DMS 273 (cell line): Measurements from ENCODE around the gene DYNLT2B.
"Not testable (repeated sequence)": the region's sequence is repeated elsewhere in the genome, so short reads cannot be mapped to it uniquely, and the experiment has no call there.

Experiments
- DNase-seq: peaks from one replicate; lab custom pipeline; 2025; ENCODE audit not compliant: unreplicated experiment; lab: John Stamatoyannopoulos, UW

The DYNLT2B gene

DNA sequence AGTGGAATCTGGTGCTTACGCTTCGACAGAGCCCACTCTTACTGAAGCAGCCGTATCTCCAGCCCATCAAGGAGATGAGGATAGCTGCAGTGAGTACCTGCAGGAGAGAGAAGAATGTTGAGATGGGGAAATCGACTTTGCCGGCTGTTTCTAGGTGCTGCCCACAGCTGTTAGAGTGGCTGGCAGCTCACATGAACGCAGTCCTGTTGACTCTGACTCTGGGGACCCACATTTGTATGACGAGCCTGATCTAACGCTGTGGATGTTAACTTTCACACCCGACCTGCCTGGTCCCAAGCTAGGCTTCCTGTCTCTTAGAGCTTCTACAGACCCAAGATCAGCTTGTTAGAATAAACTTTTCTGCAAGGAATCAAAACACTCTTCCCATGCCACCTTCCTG lies 8.9 kb upstream of the DYNLT2B start:
- no peak for DNase-seq

DNA sequence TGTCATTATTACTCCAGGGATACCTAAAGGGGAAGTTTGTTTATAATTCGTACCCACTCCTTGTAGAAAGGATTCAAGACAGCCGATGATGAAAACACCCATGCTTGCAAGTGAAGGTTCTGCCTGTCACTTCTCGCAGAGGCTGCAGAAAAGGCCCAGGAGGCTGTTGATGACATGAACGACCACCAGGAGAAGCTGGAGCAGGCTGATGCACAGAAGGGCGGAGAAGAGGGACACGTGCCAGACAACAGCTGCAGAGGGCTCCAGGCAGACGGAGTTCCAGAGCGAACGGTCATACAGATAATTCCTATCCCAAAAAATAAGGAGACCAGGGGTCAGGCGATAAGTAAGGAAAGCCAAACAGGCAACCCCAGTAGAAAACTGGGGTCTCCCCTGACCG lies 5.7 kb upstream of the DYNLT2B start:
- DNase-seq, result peak; percentile 96

DNA sequence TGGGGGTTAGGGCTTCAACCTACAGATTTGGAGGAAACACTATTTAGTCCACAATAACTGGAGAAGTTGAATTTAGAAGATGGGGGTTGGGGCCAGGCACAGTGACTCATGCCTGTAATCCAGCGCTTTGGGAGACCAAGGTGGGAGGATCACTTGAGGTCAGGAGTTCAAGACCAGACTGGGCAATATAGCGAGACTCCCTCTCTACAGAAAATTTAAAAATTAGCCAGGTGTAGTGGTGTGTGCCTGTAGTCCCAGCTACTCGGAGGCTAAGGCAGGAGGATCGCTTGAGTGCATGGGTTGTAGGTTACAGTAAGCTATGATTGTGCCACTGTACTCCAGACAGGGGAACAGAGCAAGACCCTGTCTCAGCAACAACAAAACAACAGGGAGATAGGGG lies 5.0 kb upstream of the DYNLT2B start:
- no peak for DNase-seq

DNA sequence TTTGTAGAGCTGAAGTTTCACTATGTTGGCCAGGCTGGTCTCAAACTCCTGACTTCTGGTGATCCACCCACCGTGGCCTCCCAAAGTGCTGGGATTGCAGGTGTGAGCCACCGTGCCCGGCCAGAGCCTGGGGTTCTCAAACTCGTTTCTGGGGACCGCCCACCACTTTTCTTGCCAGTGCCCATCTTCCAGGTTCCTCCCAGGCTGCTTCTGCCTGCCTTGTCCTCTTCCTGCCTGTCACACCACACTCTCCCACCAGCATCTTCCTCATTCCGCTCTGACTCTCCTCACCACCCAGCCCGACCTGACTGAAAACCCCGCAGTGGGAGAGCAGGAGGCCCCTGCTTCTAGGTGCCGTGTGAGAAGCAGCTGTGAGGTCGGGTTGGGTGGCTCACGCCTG lies 3.1 kb upstream of the DYNLT2B start:
- DNase-seq, result no peak

DNA sequence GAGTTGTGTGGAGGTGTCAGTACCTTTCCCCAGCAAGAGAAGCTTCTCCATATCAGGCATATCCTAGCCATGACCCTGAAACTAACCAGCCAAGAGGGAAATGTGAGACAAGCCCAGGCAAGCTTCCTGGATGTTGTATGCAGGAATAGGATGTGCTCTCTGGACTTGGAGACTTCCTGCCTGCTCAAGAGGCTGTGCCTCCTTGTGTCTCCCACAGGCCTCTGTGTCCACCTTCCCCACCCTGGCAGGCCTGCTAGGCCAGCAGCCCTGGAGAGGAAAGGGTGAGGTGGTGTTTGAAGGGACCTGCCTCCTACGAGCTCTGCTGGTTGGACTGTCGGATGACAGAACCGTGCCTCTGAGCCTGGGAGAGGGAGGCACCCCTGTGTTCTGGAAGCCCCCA lies 2.1 kb upstream of the DYNLT2B start:
- peak; percentile 57 for DNase-seq

DNA sequence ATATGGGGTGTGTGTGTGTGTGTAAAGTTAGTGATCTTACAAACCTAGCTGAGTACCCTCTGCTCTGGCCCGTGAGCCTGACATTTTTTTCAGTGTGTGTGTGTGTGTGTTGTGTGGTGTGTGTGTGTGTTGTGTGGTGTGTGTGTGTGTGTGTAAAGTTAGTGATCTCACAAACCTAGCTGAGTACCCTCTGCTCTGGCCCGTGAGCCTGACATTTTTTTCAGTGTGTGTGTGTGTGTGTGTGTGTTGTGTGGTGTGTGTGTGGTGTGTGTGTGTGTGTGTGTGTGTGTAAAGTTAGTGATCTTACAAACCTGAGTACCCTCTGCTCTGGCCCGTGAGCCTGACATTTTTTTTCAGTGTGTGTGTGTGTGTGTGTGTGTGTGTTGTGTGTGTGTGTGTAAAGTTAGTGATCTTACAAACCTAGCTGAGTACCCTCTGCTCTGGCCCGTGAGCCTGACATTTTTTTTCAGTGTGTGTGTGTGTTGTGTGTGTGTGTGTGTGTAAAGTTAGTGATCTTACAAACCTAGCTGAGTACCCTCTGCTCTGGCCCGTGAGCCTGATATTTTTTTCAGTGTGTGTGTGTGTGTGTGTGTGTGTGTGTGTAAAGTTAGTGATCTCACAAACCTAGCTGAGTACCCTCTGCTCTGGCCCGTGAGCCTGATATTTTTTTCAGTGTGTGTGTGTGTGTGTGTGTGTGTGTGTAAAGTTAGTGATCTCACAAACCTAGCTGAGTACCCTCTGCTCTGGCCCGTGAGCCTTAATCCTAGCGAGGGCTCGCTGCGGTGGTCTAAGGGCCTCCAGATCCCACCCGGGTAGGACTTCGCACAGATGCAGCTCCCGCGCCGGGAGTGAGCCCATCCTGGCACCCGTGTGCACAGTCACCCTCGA lies 997 bp downstream of the DYNLT2B start:
- not testable (repeated sequence) for DNase-seq

DNA sequence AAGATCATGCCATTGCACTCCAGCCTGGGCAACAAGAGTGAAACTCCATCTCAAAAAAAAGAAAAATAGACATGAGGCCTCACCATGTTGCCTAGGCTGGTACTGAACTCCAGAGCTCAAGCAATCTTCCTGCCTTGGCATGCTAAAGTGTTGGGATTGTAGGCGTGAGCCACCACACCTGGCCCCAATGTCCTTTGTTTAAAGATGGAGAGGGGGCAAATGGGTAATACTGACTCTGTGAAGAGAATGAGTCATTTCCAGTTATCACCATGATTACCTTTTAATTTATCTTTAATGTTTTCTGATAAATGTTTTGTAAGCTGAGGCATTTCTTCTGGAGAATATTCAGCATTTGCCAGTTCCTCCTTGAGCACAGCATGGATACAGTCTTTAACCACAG lies 2.2 kb downstream of the DYNLT2B start:
- no peak for DNase-seq

DNA sequence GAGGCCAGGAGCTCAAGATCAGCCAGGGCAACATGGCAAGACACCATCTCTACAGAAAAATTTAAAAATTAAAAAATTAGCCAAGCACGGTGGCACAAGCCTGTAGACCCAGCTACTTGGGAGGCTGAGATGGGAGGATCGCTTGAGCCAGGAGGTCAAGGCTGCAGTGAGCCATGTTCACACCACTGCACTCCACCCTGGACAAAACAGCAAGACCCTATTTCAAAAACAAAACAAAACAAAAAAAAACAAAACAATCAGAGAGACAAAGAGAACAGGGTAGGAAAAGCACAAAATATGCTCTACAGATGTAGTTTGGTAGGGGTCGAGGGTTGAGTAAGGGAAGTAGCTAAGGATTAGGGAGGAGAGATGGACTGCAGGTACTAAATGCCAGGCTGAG lies 3.4 kb downstream of the DYNLT2B start:
- DNase-seq, result no peak

DNA sequence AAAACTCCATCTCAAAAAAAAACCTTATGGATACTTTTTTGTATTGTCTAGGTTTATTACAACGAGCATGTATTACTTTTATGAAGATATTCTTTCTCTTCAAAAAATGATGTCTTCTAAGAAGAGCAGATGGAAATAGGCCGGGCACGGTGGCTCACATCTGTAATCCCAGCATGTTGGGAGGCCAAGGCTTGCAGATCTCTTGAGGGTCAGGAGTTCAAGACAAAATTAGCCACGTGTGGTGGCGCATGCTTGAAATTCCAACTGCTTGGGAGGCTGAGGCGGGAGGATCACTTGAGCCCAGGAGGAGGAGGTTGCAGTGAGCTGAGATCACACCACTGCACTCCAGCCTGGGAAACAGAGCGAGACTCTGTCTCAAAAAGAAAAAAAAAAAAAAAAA lies 4.0 kb downstream of the DYNLT2B start:
- not testable (repeated sequence) for DNase-seq

DNA sequence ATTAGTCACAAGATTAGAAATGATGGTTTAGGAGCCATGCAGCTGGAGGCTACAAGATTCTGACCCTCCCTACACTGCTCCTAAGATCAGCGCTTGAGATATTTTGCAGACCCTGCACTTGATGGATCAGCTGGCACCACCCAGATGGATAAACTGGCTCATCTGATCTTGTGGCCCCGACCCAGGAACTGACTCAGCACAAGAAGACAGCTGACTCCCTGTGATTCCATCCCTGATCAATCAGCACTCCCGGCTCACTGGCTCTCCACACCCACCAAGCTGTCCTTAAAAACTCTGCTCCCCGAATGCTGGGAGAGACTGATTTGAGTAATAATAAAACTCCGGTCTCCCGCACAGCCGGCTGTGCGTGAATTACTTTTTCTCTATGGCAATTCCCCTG lies 15.1 kb downstream of the DYNLT2B start:
- not testable (repeated sequence) for DNase-seq

DNA sequence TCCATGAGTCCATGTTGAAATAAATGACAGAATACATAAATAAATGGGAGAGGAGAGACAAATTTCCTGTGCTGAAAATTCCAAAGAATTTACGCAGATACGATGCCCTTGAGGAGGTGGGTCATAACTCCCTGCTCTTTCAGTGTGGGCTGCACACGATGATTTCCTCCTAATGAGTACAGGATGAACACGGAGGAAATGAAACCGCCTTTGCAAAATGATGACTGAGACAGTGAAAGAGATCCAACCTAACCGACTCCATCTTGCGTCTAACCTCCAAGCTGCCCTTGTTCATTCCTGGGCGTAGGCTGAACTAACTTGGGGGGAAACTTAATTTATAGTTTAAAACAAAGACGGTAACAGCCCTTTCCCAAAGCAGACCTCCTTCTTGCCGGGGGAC lies 15.5 kb downstream of the DYNLT2B start:
- not testable (repeated sequence) for DNase-seq

DNA sequence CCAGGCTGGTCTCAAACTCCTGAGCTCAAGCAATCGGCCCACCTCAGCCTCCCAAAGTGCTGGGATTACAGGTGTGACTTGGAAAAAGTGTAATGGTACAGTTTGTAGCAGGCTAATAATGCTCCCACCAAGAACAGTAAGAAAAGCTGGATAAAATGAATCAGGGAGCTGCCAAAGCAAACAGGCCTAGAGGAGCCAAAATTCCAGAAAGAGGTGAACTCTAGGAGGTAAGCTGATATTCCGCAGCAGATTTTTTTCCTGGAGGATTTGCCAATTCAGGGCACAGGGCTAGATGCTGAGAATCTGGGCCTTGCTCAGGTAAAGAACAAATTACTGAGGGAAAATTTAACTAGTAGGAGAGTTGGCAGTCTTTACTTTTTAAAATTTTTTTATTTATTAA lies 19.5 kb downstream of the DYNLT2B start:
- no peak for DNase-seq

DNA sequence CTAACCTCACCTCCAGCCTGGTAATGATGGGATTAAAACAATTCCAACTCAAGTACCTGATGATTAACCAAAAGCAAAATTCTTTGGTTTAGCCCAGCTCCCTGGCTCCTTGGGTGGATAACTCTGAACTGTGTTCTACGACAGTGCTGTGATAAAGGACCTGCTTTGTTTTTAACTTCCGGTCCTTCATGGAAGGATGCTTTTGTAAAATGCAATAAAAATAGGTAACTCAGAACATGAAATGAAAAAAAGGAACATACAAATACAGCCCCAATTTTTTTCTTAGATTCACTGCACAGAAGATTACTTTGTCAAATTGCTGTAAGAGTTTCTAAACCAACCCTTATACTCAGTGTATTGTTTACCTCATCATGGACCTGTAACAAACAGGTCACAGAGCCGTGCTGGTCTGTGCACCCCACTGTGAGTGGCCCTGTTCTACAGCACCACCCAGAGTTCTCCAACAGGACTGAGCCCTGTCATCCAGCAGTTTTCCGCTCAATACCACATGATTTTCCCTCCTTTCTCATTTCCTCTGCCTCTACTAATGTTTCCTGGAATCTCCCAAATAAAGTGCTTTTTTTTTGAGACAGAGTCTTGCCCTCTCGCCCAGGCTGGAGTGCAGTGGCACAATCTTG lies 25.6 kb downstream of the DYNLT2B start:
- DNase-seq, result no peak

DNA sequence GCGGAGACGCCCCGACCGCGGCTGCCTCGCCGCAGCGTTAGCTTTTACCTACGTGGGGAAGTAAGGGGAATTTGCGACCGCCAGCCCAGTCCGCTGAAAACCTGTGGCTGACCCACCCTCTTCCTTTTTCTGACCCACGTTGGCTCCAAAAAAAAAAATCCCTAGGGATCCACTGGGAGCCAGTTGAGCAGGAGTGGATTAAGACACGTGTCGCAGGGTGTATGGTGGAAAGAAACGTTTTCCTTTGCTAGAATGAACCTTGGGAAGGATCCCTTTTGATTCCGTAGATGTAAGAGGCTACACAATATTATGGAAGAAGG lies 29.9 kb downstream of the DYNLT2B start:
- no peak for DNase-seq

DNA sequence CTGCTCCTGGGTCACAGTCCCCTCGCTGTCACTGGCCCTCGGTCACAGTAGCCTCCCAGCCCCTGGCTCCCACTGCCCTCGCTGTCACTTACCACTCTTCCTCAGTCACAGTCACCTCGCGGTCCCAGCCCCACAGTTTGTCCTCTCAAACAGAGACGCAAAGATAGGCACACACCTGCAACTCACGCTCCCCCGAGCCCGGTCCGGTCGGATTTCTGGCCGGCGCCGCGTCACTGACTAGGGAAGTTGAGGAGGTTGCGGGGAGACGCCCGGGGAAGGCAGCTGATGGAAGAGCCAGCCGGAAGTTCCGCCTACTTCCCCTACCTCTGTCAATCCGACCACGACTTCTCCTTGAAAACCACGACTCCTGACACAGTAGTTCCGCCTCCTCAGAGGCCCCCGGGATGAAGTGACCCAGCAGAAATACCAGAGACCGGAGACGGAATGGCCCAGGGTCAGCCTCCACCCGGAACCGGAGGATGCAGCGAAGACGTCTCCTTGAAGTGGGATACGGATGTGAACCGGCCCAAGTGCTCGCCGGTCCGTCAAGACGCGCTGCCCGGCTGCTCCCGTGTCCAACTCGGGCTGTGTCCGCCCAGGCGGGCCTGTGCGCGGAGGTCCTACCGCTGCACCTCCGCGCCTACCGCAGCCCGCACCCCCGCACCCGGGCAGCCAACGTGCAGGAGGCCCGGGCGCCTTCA lies 30.4 kb downstream of the DYNLT2B start, which contains the start of gene PCYT1A:
PCYT1A (minus strand) TSS at position 287 of the 701 bp plus-strand sequence. CDS start 17,195 bp downstream, outside the sequence.
- DNase-seq, result peak; percentile 98

DNA sequence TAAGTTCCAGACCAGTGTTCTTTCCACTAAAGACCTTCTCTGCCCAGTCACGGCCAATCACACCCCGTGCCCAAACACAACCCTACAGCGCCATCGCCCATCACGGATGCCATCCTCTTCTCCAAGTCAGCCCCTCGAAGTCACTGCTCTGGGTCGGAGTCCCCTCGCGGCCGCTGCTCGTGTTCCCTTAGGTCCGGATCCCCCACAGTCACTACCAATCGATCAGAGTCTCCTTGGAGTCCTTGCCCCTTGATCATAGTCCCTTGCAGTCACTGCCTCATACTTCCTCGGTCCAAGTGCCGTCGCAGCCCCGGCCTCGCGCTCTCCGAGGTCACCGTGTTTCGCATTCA lies 31.0 kb downstream of the DYNLT2B start:
- DNase-seq, result peak; percentile 59

DNA sequence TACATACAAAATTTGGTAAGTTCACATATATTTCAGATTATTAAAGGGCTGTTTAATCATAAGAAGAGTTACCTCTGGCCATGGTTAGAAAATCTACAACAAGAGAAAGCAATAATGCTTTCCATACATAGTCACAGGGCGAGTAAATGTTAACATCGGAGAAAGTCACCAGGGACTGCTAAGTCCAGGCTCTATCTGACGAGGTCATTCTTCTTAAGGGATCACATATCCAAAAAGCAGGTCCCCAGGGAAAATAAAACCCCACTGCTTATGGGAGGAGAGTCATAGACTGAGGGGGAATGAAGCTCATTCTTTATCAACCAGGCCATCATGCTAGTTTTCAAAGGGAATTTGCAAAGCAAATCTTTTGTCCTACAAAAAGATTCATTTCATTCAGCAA lies 33.6 kb downstream of the DYNLT2B start:
- DNase-seq, result peak; percentile 36

DNA sequence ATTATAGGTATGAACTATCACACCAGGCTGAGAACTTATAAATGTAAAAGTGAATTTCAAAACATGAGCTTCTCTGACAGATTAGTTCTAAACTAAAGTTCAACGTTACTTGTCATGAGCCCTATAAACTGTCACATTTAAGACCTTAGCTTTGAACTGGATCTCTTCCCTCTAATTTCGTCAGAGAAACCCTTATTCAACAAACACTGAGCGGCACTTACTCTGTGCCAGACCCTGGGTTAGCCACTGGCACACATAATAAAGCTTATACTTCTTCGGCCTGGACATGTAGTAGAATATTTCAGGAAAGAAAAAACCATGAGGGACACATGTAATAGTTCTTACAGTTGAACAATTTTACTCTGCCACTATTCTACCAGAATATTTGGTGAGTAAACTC lies 36.1 kb downstream of the DYNLT2B start:
- no peak for DNase-seq

DNA sequence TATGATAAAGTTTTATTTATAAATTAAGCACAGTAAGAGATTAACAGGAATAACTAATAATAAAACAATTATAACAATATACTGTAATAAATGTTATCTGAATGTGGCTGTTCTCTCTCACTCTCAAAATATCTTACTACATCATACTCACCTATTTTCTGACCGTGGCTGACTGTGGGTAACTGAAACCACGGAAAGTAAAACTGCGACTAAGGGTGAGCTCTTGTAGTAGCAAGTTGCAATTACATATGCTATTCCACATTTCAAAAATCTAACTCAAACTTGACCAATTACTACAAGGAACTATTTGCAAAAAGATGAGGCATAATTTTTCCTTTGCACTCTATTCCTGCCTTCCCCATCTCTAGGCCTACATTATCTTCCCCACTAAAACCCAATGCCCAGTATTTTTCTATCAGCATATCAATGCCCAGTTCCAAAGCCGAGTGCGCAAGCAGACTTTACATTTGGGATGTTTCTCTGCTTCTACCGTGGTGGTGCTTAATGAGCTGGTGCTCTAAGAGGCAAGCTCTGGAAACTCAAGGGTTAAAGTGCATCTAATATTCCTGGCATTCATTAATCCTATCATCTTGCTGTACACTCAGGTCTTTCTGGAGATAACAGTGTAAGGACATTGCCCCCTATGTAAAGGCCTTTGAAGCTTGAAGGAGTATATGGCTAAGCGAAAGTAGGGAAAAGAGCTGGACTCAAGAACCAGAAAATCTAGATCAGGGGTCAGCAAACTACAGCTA lies 37.2 kb downstream of the DYNLT2B start:
- no peak for DNase-seq

DNA sequence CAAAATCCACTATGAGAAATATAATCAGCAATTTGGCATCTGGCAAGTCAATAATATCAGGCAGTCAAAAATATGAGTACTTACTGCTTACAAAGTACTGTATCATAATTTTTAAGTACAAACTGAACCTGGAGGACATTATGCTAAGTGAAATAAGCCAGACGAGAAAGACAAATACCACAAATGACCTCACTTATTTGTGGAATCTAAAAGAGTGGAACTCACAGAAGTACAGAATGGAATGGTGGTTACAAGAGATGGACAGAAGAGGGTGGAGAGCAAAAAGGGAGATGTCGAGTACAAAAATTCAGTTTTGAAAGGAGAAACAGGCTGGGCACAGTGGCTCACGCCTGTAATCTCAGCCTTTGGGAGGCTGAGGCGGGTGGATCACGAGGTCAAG lies 42.9 kb downstream of the DYNLT2B start:
- DNase-seq, result no peak

DNA sequence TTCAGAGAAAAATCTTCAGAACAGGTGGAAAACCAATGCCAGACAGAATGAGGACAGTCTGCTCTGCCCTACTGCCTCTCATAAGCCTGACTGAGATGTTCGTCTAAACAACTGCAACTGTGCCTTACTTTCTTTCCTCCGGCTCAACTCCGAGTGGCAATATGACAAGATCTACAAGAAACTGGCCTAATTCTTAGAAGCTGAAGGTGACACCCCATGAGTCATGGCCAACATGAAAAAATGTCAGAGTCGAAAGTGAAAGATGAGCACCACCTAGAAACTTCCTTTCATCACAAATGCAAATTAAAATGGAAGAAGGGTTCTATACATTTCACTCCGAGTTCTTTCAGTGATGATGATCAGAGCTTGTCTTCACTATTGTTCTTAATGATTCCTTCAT lies 43.5 kb downstream of the DYNLT2B start:
- no peak for DNase-seq
